HG03064 (cell line): ENCODE results near the gene DLG1.
"Not testable (repeated sequence)": the region's sequence is repeated elsewhere in the genome, so short reads cannot be mapped to it uniquely, and the experiment has no call there.

Experiments
- ATAC-seq: cut with Tn5 transposase; IDR thresholded peaks from one replicate; pipeline ENCODE4 v1.9.1; 2021; ENCODE audit warnings: low read depth; ENCODE audit not compliant: unreplicated experiment

DLG1 gene

DNA sequence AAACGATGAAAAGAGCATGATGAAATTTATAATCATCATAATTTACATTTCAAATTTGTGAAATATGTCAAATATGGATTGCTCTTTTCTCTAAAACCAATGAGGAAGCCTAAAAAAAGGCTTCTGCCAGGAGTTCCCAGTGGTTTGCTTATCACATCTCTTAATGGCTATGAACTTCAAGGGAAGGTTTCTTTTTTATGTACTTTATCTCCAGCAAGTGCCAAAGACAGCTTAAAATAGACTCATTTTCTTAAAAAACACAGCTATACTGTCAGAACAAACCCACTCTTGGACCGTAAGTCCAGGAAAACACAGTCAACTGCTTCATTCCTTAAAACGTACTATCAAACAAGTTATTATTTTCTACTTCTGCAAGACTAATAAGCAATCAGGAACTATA is 80.2 kb downstream of the DLG1 start:
- ATAC-seq = no peak

DNA sequence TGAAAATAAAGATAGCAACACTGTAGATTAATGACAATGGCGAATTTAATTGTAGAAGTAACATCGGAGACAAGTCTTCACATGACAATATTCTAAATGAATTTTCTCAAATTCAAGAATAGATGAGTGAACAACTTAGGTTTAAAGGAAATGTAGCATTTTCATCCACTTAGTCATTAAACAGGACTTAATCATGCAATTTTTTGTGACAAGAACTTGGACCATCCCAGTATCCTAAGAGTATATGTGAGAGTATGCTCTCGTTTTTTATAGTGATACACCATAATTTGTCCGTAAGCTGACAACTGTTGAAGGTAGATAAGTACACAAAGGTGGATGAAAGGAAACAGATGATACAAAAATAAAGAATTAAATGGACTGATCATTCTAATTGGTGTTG is 81.5 kb downstream of the DLG1 start:
- ATAC-seq = no peak

DNA sequence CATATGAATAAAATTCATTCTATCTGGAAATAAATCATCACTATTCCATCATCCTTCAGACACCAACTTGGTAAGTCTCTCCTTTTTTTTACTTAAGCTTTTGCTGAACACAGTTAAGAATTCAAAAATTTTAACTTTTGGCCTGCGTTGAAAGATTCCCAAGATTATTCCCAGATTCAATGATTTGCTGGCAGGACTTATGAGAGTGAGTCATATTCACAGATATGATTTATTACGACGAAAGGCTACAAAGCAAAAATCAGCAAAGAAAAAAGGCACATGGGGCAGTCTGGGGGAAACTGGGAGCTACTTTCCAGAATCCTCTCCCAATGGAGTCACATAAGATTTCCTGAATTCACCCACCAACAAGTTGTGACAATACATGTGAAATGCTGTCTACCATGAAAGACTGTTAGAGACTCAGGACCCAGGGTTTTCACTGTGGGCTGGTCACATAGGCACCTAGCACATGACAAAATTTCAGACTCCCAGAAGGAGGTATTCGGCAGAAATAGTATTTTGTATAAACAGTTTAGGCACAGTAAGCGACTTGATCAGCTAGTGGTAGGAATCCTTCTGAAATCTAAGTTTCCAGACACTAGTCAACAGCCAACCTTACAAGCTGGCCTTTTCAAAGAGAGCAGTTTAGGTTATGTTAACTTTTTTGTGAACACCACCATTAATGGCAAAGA is 82.1 kb downstream of the DLG1 start:
- no peak for ATAC-seq

DNA sequence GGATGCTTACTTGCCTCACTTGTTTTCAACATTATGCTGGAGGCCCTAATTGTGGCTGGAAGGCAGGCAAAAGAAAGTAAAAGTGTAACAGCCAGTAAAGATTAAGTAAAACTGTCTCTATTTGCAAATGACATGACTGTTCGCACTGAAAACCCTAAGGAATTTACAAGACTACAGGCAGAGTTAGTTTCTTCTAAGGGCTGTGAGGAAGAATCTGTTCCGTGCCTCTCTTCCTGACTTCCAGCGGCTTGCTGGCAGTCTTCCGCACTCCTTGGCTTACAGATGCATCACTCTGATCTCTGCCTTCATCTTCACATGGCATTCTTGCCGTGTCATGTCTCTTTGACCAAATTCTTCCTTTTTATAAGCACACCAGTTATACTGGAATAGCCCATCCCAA is 86.1 kb downstream of the DLG1 start:
- no peak for ATAC-seq

DNA sequence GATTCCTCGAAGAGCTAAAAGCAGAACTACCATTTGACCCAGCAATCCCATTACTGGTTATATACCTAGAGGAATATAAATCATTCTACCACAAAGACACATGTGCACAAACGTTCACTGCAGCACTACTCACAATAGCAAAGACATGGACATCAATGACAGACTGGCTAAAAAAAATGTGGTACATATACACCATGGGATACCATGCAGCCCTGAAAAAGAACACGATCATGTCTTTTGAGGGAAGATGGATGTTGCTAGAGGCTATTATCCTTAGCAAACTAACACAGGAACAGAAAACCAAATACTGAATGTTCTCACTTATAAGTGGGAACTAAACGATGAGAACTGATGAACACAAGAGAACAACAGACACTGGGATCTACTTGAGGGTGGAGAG is 86.7 kb downstream of the DLG1 start:
- not testable (repeated sequence) for ATAC-seq

DNA sequence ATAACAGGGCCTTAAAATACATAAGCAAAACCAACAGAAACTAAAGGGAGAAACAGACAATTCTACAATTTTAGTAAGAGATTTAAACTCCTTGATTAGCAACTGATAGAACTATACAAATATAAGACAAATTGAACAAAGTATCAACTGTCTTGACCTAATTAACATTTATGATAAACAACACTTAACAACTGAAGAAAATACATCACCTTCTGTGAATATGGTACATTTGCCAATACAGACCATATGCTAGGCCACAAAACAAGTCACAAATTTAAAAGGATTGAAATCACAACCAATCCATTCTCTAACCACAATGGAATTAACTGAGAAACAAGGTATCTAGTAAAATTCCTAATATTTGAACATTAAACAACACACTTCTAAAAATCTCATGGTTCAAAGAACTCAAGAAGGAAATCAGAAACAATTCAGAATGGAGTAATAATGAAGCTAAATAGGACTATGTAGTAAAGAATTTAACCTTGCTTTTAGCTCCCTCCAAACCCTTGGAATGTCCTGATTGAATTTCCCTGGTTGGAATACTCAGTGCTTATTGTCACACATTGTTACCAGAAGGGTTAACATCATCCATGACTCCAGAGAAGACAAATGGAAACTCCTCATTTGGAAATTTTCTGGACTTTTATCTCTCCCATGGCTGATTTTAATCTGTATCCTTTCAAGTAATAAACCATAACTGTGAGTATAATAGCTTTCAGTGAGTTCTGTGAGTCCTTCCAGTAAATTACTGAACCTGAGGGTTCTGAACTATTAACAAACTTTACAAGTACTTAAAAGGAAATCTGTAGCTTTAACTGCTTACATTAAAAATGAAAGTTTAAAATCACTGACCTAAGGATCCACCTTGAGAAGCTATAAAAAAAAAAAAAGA is 88.8 kb downstream of the DLG1 start:
- no peak for ATAC-seq

DNA sequence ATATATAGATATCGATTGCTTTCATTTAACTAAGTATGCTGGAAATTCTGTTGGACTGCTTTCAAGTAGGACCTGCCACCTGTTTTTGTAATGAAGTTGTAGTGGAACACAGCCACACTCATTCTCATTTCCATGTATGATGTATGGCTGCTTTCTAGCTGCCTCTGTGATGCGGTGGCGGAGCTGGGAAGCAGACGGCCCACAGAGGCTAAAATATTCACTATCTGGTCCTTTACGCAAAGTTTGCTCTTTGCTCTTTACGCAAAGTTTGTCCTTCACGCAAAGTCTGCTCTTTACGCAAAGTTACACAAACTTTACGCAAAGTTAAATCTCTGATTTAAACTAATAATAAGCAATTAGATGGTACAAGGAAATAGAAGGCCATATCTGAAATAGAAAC is 91.5 kb downstream of the DLG1 start:
- ATAC-seq = no peak

DNA sequence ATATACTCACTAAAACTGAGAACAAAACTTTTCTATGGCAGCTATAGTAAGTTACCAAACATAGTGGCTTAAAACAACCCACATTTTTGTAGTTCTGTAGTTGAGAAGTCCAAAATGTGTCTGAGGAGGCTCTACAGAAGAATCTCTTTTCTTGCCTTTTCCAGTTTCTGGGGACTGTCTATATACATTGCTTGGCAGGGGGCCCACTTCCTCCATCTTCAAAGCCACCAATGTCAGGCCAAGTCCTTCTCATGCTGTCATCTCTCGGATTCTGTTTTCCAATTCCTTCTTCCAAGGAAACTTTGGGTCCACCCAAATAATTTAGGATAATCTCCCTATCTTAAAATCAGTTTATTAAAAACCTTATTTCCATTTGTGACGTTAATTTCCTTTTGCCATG is 92.7 kb downstream of the DLG1 start:
- ATAC-seq = no peak

DNA sequence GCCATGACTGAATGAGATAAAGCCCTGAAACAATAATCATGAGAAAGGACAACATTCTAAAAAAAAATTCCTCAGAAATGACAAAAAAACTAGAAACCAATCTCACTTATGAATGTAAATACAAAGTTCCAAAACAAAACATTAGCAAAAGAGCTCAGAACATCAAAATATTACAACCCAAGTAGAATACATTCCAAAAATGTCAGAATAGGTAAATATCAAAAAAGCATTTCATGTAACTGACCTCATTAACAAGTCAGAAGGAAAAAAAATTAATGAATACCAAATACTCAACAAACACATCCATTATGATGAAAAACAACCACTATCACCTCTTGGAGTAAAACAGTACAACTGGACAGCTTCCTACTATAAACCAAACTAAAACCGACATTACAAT is 93.1 kb downstream of the DLG1 start:
- ATAC-seq = no peak

DNA sequence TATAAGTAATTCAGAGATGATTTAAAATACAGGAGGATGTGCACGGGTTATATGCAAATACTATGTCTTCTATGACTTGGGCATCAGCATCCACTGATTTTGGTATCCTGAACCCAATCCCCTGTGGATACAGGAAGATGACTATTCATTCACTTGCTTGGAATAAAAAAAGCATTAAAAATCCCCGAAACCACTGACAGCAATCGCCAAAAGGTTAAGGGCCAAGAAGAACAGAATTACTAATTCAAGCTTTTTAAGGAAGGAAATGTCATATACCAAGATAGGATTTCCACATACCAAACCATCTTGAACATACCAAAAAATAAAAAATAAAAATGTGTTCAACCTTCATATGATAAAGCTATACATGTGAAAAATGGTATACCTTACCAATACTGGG is 93.7 kb downstream of the DLG1 start:
- ATAC-seq = no peak

DNA sequence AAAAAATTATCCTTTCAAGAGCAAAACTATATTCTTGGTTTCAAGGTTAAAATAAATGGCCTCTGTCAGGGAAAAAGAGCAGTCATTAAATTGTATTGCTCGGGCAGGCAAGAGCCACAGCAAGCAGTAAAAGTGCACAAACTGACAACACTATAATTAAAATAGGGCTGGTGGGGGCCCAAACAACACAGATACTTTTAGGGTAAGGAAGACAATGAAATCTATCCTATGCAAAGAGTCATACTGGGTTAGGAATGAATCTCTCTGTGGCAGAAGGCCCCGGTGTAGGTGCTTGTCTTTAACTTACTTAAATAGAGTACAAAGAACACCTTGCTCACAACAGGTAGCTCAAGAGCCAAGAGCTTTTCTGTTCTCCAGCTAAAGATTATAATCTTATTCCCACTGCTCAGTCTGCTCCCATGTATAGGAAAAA is 94.7 kb downstream of the DLG1 start:
- ATAC-seq = no peak

DNA sequence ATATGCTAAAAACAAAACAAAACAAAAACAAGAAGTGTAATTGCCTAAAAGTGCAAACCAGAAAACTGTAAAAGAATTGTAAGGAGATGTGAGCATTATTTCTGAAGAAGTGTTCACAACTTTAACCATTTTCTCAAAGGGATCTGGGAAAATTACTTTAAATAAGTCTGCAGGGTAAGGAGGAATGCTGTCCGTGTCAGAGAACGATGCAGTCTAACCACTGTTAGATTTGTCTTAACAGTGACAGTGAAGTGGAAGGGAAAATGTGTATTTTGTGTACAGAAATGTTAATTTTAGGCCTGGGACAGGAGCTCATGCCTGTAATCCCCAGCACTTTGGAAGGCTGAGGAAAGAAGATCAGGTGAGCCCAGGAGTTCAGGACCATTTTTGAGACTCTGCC is 95.7 kb downstream of the DLG1 start:
- ATAC-seq = no peak

DNA sequence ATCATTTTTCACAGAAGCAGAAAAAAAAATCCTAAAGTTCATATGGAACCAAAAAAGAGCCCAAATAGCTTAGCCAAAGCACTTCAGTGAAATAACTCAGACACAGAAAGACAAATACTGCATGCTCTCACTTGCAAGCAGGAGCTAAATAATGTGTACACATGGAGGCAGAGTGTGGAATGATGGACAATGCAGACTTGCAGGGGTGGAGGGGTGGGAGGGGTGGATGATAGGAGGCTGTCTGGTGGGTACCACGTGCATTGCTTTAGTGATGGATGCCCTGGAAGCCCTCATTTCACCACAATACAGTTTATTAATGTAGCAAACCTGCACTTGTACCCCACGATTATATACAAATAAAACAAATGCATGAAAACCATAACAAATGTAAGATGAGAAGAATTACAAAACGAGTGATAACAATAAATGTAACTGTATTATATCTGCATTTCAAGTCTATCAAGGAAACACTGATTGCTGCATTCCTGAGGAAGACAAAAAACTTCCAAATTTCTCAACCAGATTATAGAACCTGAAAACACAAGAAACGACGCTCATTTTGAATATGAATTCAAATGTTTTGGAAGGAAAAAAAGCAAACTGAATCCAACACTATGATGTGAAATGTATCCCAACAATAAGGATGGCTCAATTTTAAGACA is 96.5 kb downstream of the DLG1 start:
- no peak for ATAC-seq

DNA sequence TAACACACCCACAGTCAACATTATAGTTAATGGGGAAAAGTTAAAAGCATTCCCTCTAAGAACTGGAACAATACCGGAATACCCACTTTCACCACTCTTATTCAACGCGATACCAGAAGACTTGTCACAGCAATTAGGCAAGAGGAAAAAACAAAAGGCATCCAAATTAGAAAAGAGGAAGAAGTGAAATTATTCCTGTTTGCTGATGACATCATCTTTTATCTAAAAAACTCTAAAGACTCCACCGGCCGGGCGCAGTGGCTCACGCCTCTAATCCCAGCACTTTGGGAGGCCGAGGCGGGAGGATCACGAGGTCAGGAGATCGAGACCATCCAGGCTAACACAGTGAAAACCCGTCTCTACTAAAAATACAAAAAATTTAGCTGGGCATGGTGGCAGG is 97.6 kb downstream of the DLG1 start:
- ATAC-seq = not testable (repeated sequence)

DNA sequence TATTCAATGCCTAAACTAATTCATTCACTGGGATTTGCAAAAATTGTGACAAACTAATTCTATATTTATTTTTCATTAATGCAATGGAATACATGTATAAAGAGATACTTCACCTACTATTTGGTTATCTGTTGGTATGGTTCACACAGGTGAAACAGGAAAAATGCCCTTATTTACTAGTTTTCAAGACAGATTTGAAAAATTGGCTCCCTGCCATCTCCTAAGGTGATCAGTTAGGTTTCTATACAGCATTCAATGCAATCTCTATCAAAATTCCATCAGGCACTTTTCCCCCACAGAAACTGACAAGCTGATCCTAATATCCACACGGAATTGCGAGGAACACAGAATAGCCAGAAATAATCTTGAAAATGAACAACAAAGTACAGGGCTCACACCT is 101.1 kb downstream of the DLG1 start:
- ATAC-seq = no peak

DNA sequence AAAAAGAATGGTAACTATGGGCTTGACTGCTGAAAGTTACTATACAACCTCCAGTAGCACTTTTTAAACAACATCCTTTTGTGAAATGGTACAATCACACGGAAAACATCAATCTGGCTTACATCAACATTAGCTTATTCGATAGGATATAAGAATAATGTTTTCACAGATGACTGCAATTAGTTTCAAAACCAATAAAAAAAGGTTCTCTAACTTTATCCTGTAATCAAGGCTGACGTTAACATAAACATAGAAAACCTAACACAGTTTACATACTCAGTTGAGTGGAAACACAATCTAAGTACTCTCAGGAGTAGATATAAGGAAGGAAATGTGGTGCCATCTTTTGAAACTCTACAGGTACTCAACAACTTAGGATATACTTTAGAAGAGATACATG is 102.2 kb downstream of the DLG1 start:
- no peak for ATAC-seq

DNA sequence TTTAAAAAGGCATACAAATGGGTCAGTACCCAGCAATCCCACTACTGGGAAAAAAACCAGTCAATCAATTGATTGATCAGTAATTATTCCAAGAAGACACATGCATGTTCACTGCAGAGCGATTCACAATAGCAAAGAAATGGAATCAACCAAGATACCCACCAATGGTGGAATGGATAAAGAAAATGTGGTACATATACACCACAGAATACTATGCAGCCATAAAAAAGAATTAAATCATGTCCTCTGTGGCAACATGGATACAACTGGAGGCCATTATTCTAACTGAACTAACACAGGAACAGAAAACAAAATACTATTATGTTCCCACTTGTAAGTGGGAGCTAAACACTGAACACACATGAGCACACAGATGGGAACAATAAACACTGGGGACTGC is 103.1 kb downstream of the DLG1 start:
- no peak for ATAC-seq

DNA sequence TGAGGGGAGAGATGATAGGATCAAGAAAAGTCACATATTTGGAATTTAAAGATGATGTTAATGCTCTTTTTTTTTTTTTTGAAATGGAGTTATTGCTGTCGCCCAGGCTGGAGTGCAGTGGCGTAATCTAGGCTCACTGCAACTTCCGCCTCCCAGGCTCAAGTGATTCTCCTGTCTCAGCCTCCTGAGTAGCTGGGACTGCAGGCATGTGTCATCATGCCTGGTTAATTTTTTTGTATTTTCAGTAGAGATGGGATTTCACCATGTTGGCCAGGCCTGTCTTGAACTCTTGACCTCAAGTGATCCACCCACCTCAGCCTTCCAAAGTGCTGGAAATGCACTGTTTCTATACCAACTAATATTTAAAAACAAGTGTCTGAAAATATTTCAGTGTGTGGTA is 104.7 kb downstream of the DLG1 start:
- ATAC-seq = not testable (repeated sequence)

DNA sequence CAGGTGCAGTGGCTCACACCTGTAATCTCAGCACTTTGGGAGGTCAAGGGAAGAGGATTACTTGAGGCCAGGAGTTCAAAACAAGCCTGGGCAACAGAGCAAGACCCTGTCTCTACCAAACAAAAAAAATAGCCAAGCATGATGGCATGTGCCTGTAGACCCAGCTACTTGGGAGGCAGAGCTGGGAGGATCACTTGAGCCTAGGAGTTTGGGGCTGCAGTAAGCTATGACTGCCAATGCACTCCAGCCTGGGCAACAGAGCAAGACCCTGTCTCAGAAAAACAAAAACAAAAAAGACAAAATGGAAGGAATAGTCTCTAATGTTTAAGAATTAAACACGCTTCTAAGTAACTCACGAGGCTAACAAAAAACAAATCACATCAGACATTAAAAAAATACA is 106.5 kb downstream of the DLG1 start:
- ATAC-seq = no peak

DNA sequence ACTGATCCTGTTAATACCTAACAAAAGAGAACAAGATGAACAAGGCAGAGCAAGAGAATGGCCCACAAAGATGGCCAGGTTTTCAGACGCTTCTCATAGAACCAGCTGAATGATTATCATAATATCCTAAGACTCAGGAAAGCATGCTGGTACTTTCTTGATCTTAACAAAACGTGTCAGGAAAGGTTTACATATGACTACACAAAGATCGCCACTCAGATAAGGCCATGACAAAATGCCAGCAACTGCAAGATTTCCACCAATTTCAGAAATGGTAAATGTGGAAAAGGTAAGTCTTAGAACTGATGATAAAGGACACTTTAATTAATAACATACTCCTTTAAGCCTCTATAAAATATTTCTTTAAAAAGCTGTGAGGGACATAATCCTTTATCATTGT is 108.8 kb downstream of the DLG1 start:
- ATAC-seq = no peak

DNA sequence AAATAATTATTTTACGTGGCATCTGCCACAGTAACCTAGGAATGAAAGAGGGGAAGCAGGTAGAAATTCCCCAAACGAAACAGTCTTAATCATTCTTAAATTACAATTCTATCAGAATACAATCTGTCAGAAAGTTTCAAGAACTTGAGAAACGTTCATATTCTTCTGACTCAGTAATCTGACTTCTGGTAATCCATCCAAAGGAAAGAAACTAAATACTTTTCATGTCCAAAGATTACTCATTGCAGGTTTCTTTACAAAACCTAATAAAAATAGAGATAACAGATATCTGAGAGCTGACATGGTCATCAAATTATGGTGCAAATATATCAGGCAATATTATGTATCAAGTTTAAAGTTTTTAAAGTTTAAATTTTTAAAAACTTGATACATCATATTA is 109.4 kb downstream of the DLG1 start:
- ATAC-seq = no peak
